AG04450 (cell line): Measurements from ENCODE around the gene VTN. TPM values are rescaled to one million over a fixed set of nuclear protein-coding genes. Genes with fewer than 3 reads are reported as not detected.

Experiments
- CTCF ChIA-PET: fragments of 300-600, 350-600 bp; formaldehyde crosslinking; extraction: SDS; loops from one replicate; lab custom pipeline; 2022; ENCODE audit warnings: antibody characterized with exemption, inconsistent platforms; lab: Charles Lee
- POLR2A ChIA-PET: fragments of 350-600 bp; formaldehyde crosslinking; extraction: SDS; loops from one replicate; lab custom pipeline; 2021; ENCODE audit warnings: antibody characterized with exemption, inconsistent platforms; lab: Yijun Ruan, JAX
- DNase-seq: peaks from one replicate; pipeline ENCODE4 v3.0.0-alpha.2; 2011; ENCODE audit warnings: low read depth, low spot score
- H3K27ac ChIP-seq: one replicate; pipeline ENCODE4 v1.5.1; 2012; ENCODE audit warnings: low read depth, low read length, control low read depth
- H3K27me3 ChIP-seq: one replicate; pipeline ENCODE4 v1.6.0; 2012; ENCODE audit warnings: low read length; ENCODE audit not compliant: control insufficient read depth, insufficient read depth
- H3K4me3 ChIP-seq: 2 replicates; pipeline ENCODE4 v1.5.1; 2011; ENCODE audit warnings: mild to moderate bottlenecking, low read depth, low read length, control low read depth
- H3K9me3 ChIP-seq: 2 replicates; pipeline ENCODE4 v1.5.1; 2012; ENCODE audit warnings: low read length; ENCODE audit not compliant: control insufficient read depth, insufficient read depth
- CTCF ChIP-seq: IDR thresholded peaks from 2 replicates; pipeline ENCODE4 v1.5.1; 2011; ENCODE audit warnings: low read depth, low read length, control low read depth, inconsistent platforms
- polyA plus RNA-seq: library from polyadenylated mRNA; depleted of rRNA; stranded (reverse); fragments of >200 nt; gene quantifications from 2 replicates; pipeline ENCODE4 v1.2.3, GENCODE V29; 2011

VTN gene
- polyA plus RNA-seq, 1 experiment = 0.53 TPM

GRCh38 chr17:28388106-28388505 lies 18.0 kb upstream of the VTN start:
- no peak for TF ChIP-seq CTCF
- POLR2A ChIA-PET = no interaction called here
- H3K9me3 ChIP-seq = no peaks in the 10 kb centered on the region; the same call in 1 of the 2 replicates
- CTCF ChIA-PET = no interaction called here
- H3K27me3 ChIP-seq = no peaks in the 10 kb centered on the region
- no peak overlapping the region for H3K4me3 ChIP-seq
- H3K27ac ChIP-seq = no peak overlapping the region
- no peak for DNase-seq

DNA sequence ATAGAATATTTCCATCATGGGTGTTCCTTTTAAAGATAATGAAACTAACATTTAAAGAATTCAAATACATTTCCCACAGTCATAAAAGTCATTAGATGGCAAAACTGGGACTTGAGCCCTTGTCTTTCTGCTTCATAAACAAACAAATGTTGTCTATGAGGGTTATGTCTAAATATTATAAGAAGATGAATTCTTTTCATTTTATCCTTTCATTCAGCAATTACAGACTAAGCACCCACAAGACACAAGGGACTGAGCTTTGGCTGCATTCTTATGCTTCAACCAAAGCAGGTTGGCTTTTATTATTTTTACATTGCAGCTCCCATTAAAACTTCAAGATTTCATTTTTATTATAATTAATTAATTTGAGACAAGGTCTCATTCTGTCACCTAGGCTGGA lies 16.3 kb upstream of the VTN start:
- CTCF ChIA-PET = interaction anchor here (0.7 kb wide), 1 partner anchor 151 kb away, joined by 3 read pairs; no protein-coding TSS in a partner anchor

DNA sequence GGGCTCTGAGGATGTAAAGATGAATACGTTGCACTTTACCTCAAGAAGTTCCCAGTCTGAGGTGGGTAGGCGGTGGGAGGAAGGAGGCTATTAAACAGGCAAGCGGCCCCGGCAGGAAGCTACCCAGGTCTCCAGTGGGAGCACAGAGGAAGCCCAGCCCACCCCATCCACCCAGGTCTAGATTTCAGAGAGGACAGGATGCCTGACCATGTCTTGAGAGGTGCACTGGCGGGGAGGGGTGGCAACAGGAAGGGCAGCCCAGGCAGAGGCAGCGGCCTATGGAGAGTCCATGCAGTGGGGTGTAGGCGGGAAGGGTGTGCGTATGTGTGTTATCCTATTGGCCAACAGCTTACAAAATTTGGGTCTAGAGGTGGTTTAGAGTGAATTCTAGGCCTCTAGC lies 15.3 kb upstream of the VTN start:
- no peak for DNase-seq
- no peak for TF ChIP-seq CTCF
- ChIA-PET CTCF (no interaction called here), POLR2A (no interaction called here)
- no peak overlapping the region for H3K4me3 ChIP-seq
- no peak overlapping the region for H3K27ac ChIP-seq
- no peaks in the 10 kb centered on the region for H3K27me3 ChIP-seq
- H3K9me3 ChIP-seq = no peaks in the 10 kb centered on the region; the same call in 1 of the 2 replicates

More for the DNA sequence above, 16.3 kb upstream of the VTN start:
- H3K27me3 ChIP-seq = no peaks in the 10 kb centered on the region
- DNase-seq = no peak
- H3K27ac ChIP-seq = no peak overlapping the region
- POLR2A ChIA-PET = no interaction called here
- no peaks in the 10 kb centered on the region; the same call in 1 of the 2 replicates for H3K9me3 ChIP-seq
- H3K4me3 ChIP-seq = no peak overlapping the region
- TF ChIP-seq CTCF = no peak

DNA sequence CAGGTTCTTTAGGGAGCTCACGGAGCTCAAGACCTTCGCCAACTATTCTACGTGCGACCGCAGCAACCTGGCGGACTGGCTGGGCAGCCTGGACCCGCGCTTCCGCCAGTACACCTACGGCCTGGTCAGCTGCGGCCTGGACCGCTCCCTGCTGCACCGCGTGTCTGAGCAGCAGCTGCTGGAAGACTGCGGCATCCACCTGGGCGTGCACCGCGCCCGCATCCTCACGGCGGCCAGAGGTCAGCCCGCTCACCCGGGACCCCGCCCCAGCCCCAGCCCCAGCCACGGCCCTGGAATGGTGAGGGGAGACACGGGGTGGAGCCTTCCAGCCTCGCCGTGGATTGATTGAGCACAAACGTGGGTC lies 14.9 kb upstream of the VTN start:
- POLR2A ChIA-PET = no interaction called here
- Histone ChIP-seq H3K27ac (no peak overlapping the region), H3K9me3 (no peaks in the 10 kb centered on the region; the same call in 1 of the 2 replicates), H3K4me3 (no peak overlapping the region), H3K27me3 (no peaks in the 10 kb centered on the region)
- no peak for TF ChIP-seq CTCF
- CTCF ChIA-PET = no interaction called here
- no peak for DNase-seq

- DNase-seq = no peak
- Histone ChIP-seq H3K27ac (no peak overlapping the region), H3K9me3 (no peaks in the 10 kb centered on the region; the same call in 1 of the 2 replicates), H3K4me3 (no peak overlapping the region), H3K27me3 (no peaks in the 10 kb centered on the region)
- TF ChIP-seq CTCF = no peak
- CTCF ChIA-PET = no interaction called here
- POLR2A ChIA-PET = no interaction called here
These were observed 14.4 kb upstream of the VTN start for GRCh38 chr17:28384281-28385036.
